22Rv1 (cell line): ENCODE results near the gene ARL15.

Experiments used
- ZFX ChIP-seq: fragments of 450-650 bp; IDR thresholded peaks from 2 replicates; pipeline ENCODE4 v1.6.1; 2017; ENCODE audit warnings: antibody characterized with exemption, borderline replicate concordance
- TF ChIP-seq, protein P1 (sequence below): fragments of 450-650 bp; IDR thresholded peaks from 2 replicates; pipeline ENCODE4 v1.5.1; 2017; ENCODE audit warnings: mild to moderate bottlenecking

DNA sequence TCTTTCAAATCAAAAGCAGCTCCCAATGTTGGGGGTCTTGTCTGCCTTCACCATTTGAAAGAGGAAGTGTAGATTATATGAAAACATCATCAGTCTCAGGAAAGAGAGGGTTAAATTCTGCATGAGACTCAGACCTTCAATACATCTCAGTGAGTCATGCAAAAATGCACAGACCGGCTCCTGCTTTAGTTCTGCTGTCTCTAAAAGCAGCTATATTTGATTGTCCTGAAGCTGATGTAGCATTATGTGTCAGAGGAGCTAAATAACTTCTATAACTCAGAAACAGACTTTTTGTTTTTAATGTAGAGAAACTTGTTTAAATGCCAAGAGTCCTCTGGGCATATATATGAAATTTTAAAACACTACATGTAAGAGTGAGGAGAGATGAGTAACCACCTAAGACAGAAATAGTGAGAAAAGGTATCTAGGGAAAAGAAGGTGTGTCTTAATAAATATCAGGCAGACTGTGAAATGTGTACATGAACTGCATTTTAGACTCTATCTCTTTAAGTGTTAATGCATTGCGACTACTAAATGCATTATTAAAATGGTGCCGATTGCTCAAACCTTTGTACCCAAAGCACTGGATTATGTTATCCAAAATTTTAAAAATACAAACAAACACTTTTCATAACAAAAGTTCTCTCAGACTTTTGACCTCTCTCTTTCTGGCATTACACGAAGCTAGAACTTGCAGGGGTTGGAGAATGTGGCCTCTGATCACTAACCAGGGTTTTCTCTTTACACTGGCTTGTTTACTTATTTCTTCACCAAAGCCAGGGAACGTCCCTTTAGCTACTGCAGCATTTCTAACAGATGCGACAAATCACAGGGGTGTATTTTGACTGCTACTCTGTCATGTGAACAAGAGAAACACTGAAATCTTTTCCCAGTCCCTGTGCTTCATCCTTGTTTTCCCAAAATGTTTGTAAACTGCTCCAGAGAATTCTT, 302.3 kb downstream of the ARL15 start:
- TF ChIP-seq, protein P1, sequence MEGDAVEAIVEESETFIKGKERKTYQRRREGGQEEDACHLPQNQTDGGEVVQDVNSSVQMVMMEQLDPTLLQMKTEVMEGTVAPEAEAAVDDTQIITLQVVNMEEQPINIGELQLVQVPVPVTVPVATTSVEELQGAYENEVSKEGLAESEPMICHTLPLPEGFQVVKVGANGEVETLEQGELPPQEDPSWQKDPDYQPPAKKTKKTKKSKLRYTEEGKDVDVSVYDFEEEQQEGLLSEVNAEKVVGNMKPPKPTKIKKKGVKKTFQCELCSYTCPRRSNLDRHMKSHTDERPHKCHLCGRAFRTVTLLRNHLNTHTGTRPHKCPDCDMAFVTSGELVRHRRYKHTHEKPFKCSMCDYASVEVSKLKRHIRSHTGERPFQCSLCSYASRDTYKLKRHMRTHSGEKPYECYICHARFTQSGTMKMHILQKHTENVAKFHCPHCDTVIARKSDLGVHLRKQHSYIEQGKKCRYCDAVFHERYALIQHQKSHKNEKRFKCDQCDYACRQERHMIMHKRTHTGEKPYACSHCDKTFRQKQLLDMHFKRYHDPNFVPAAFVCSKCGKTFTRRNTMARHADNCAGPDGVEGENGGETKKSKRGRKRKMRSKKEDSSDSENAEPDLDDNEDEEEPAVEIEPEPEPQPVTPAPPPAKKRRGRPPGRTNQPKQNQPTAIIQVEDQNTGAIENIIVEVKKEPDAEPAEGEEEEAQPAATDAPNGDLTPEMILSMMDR = no peak
- TF ChIP-seq ZFX = no peak
